Mucosa of stomach (tissue), 1 donor: ENCODE data around the gene OCA2.

Experiments
- H3K27me3 ChIP-seq: one replicate; pipeline ENCODE4 v1.7.0; 2013; ENCODE audit warnings: mild to moderate bottlenecking, low read length; ENCODE audit not compliant: control insufficient read depth, insufficient read depth
- H3K36me3 ChIP-seq: one replicate; pipeline ENCODE4 v1.7.0; 2013; ENCODE audit warnings: low read length; ENCODE audit not compliant: control insufficient read depth, insufficient read depth
- H3K4me1 ChIP-seq: one replicate; pipeline ENCODE4 v1.7.0; 2013; ENCODE audit warnings: mild to moderate bottlenecking, low read length; ENCODE audit not compliant: control insufficient read depth, insufficient read depth
- H3K4me3 ChIP-seq: one replicate; pipeline ENCODE4 v1.7.0; 2013; ENCODE audit warnings: low read length
- H3K9ac ChIP-seq: one replicate; pipeline ENCODE4 v1.7.0; 2013; ENCODE audit warnings: mild to moderate bottlenecking, low read length, moderate library complexity
- H3K9me3 ChIP-seq: one replicate; pipeline ENCODE4 v1.7.0; 2013; ENCODE audit warnings: mild to moderate bottlenecking, low read length, moderate library complexity; ENCODE audit not compliant: control insufficient read depth
- donor health status: Pancreatic carcinoma.

The OCA2 gene

DNA sequence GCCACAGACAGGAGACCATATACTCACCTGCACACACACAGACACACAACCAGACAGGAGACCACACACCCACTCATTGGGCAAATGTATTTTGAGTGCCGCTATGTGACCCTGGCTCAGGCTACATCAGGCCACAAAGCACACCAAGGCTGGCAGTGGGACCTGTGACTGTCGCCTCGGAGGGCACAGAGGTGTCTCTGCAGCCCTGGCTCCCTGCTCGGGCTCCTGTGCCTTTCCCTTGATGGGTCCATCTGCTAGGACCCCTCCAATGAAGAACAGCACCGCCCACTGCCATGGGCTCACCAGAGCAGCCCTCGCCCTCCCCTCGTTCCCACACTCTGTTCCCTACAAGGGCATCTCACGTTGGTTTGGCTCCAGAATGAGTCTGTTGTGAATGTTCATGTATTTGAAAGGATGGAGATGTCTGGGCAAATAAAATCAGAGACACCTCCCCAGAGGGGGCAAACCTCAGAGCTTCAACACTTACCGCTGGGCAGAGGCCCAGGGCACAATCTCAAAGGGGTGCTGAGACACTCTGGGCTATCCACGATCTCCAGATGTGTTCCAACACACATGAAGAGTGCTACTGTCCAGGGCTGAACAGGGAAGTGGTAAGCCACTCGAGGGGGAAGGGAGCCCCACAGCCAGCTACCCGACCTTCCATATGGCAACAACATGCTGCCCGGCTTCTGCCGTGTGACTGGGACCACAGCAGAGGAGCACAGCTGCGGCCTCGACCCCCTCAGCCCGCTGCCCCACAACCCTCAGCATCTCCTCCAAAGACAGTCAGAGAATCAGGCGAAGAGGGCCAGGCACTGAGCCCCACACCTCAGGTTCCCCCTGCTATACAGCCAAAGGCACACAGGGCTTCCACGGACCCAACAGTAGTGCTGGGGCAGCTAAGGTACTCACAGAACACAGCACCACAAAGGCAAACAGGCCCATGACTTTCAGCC is 74.9 kb downstream of the OCA2 start:
- Histone ChIP-seq H3K4me1 (no peaks in the 10 kb centered on the region), H3K9ac (no peak overlapping the region), H3K9me3 (no peaks in the 10 kb centered on the region), H3K27me3 (no peaks in the 10 kb centered on the region), H3K4me3 (no peak overlapping the region), H3K36me3 (no peaks in the 10 kb centered on the region)

DNA sequence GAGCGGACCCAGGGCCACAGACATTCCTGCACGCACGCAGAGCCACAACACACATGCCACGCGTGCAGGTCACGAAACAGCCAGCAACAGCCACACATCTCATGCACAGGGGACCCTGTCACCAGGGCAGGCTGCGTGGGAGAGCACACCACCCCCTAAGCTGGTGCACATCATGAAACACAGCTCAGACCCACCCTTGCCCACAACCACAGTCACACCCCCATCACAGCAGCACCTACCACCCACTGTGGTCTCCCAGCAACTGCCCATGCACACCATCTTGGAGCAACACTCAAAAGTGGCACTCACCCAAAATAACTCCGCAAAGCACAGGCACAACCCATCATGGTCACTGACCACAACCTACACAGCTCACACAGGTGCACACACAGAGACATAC is 75.7 kb downstream of the OCA2 start:
- Histone ChIP-seq H3K4me1 (no peaks in the 10 kb centered on the region), H3K36me3 (no peaks in the 10 kb centered on the region)

DNA sequence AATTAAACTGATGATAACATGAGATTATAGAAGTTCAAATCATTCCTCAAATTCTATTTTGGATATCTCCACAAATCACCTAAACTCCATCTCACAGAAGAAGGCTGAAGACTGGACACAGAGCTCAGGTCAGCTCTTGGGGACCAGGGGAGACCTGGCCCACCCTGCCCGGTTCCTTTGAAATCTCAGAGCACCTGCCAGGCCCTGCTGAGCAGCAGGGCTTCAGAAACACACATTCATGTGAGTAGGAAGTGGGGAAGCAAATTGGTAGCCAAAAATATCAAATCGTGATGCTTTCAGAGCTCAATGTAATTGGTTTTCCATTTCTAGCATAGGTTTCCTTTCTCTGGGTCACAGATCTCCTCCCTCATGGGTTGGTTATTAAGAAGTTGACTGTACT is 76.2 kb downstream of the OCA2 start:
- no peak overlapping the region for H3K4me3 ChIP-seq

More for the DNA sequence above, 75.7 kb downstream of the OCA2 start:
- Histone ChIP-seq H3K9ac (no peak overlapping the region), H3K27me3 (no peaks in the 10 kb centered on the region), H3K4me3 (no peak overlapping the region), H3K9me3 (no peaks in the 10 kb centered on the region)

DNA sequence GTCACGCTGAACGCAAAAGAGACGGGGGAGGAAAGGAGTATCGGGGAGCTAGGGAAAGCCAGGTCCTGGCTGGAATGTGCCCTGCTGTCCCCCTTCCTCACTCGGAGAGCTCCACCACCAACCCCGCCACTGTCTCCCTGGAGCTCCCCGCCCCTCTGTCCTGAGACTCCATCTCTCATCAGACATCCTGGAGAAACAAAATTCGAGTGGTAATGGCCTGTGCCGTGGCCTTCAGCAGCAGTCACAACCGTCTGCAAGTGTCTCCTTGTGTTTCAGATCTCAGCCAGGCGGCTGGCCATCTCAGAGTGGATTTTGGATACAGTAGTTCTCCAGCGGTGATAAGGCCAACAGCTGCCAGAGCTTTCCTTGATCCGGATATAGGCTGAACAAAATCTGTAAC is 76.9 kb downstream of the OCA2 start:
- Histone ChIP-seq H3K36me3 (no peaks in the 10 kb centered on the region), H3K9me3 (no peaks in the 10 kb centered on the region), H3K4me1 (no peaks in the 10 kb centered on the region), H3K9ac (no peak overlapping the region), H3K4me3 (no peak overlapping the region), H3K27me3 (no peaks in the 10 kb centered on the region)

More for the DNA sequence above, 76.2 kb downstream of the OCA2 start:
- Histone ChIP-seq H3K4me1 (no peaks in the 10 kb centered on the region), H3K9me3 (no peaks in the 10 kb centered on the region), H3K27me3 (no peaks in the 10 kb centered on the region), H3K9ac (no peak overlapping the region), H3K36me3 (no peaks in the 10 kb centered on the region)

DNA sequence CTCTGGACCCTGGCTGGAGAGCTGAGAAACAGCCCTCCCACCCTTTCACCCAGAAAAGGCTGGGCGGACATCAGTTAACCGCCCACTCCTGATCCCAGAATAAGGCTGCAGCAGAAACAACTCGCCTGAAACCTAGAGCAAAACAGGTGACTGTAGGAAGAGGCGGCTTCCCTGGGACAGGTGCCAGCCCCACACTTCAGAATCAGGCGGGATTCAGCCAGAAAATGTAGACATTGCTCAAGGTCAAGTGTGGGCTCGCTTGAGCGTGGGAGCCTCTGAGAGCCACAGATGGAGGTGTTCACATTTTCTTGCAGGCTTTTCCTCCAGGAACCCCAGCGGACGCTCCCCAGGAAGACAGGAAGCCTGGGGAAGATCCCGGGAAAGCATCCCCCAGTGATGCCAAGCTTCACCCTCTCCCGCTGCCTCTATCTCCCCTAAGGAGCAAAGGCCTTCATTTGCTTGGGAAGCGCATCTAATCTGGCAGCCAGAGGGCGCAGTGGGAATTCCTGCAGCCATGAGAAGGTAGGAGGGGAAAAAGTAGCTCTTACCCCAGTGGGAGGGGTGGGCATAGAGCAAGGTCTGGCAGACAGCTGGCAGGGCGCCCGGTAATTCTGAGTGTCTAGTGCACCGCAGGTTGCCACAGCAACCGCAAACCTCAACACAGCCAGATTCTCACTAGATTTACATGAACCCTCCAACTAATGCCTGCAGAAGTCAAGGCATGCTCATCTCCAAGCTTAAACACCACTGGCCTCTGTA is 77.7 kb downstream of the OCA2 start:
- H3K27me3 ChIP-seq: no peaks in the 10 kb centered on the region
- H3K36me3 ChIP-seq: no peaks in the 10 kb centered on the region
- no peaks in the 10 kb centered on the region for H3K4me1 ChIP-seq
- H3K9ac ChIP-seq: no peak overlapping the region
- no peak overlapping the region for H3K4me3 ChIP-seq
- no peaks in the 10 kb centered on the region for H3K9me3 ChIP-seq

DNA sequence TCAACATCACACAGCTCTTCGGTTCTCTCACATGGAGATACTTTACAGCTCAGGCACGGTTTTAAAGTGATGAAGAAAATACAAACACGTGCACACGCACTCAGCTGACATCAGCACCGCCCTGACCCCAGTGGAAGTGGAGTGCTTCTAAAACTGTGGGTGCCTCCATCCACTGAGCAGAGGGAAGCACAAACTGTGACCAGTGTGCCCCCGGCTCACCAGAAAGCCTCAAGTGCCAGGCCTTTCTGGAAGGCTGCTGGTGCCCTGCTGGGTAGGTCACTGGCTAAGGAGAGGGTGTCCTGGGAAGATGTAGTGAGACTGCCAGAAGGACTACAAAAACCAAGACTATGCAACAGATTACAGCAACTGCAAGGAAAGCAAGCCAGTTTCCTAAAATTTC is 78.5 kb downstream of the OCA2 start:
- no peaks in the 10 kb centered on the region for H3K4me1 ChIP-seq
- H3K27me3 ChIP-seq: no peaks in the 10 kb centered on the region
- no peaks in the 10 kb centered on the region for H3K9me3 ChIP-seq
- no peaks in the 10 kb centered on the region for H3K36me3 ChIP-seq
- no peak overlapping the region for H3K9ac ChIP-seq
- H3K4me3 ChIP-seq: no peak overlapping the region

DNA sequence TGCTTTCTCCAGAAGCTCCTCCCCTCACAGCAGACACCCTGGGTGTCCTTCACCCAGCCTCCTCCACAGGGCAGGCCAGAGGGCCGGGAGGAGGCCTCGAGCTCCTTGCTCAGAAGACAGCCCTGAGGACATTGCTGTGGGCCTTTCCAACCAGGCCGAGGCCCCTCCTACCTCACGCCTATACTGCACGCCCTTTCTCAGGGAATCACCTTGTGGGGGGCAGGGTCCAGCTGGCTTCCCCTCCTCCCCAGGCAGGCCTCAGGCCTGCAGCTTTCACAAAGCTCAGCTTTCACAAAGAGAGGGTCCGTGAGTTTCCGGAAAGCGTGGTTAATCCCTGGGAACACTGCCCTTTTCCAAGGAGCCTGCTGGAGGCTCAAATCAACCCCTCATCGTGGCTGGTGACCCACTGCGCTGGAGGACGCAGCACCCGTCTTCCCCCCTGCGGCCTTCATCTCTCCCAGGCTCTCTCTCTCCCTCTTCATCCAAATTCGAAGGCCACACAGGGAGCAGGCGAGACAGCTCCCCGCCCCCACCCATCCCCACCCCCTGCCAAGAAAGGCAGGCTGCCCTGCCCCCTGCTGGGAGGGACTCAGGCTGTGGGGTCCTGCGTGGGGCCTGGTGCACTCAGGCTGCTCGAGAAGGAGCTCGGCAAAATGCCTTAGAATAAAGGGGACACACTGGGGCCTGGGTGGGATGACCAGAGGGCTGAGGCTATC is 79.4 kb downstream of the OCA2 start:
- no peak overlapping the region for H3K9ac ChIP-seq
- H3K4me3 ChIP-seq: no peak overlapping the region
- H3K4me1 ChIP-seq: no peaks in the 10 kb centered on the region

DNA sequence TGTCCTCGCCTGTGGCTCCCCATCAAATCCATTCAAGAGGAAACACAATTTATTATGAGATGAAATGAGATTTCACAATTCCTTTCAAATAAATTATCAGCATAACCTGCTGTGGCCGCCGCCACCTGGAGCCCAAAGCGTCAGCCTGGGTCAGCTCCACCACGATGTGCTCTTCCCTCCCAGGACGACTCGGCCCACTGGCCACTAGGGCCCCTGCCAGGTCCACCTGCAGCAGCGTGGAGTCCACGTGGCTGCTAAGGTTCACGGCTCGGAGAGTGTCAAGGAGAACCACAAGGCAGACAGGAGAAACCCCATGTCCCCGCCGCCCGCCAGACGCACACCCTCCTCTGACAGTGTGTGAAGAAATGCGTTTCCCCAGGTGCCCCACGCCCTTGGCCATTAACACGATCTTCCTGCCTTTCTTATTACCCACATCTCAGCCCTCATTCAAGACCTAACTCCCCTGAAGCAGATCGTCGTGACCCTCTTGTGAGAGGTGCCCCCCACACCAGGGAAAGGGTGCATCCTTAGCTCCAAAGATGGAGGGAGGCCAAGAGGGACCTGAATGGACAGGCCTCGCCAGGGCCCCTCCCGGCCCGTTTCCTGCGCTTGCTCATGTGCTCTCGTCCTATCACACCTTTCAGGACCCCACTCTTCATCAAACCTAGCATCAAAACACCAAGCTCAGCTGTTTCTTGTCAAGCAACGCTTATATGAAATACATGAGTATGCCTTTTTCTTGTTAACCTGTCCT is 80.6 kb downstream of the OCA2 start:
- Histone ChIP-seq H3K4me1 (no peaks in the 10 kb centered on the region), H3K4me3 (no peak overlapping the region), H3K36me3 (no peaks in the 10 kb centered on the region), H3K27me3 (no peaks in the 10 kb centered on the region), H3K9ac (no peak overlapping the region), H3K9me3 (no peaks in the 10 kb centered on the region)

More for the DNA sequence above, 79.4 kb downstream of the OCA2 start:
- Histone ChIP-seq H3K9me3 (no peaks in the 10 kb centered on the region), H3K36me3 (no peaks in the 10 kb centered on the region), H3K27me3 (no peaks in the 10 kb centered on the region)

DNA sequence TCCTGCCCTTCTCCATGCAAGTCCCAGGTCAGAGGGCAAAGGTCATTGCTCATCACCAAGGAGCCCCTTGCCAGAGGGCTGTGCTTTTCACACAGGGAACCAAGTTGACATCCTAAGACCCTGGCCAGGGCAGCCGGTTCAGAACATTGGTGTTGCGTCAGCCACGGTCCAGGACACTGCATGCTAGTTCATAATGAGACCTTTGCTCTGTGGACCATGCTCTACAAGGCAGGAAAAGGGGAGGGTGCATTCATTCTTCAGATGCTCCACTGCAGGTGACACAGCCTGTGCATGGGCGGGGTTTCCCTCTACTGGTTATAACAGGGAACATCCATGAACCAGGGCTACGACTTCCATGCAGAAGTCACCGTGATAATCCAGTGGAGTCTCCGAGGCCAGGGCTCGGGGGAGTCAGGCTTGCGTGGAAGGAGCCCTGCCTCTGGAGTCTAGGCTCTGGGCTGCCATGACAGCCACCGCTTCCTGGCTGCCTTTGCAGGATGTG is 81.6 kb downstream of the OCA2 start:
- Histone ChIP-seq H3K9ac (no peak overlapping the region), H3K36me3 (no peaks in the 10 kb centered on the region), H3K4me3 (no peak overlapping the region), H3K27me3 (no peaks in the 10 kb centered on the region), H3K9me3 (no peaks in the 10 kb centered on the region), H3K4me1 (no peaks in the 10 kb centered on the region)

DNA sequence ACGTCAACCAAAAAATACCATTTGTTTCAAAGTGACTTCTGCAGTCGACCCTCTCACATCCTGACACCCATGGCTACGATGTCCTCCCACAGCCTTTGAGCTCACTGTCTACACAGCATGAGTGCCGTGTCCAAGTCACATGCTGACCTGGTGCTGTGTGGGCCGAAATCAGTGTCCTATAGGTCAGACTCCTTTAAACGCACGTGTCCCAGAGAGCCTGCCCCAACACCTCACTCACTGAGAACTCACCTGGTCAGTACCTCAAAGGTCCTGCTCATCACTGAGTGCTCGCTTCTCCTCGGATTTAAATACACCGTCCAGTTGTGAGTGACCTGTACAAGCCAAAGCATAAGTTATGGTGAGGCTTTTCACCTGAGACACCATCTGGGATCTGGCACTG is 83.3 kb downstream of the OCA2 start:
- Histone ChIP-seq H3K4me1 (no peaks in the 10 kb centered on the region), H3K36me3 (no peaks in the 10 kb centered on the region), H3K4me3 (no peak overlapping the region), H3K27me3 (no peaks in the 10 kb centered on the region), H3K9me3 (no peaks in the 10 kb centered on the region), H3K9ac (no peak overlapping the region)

DNA sequence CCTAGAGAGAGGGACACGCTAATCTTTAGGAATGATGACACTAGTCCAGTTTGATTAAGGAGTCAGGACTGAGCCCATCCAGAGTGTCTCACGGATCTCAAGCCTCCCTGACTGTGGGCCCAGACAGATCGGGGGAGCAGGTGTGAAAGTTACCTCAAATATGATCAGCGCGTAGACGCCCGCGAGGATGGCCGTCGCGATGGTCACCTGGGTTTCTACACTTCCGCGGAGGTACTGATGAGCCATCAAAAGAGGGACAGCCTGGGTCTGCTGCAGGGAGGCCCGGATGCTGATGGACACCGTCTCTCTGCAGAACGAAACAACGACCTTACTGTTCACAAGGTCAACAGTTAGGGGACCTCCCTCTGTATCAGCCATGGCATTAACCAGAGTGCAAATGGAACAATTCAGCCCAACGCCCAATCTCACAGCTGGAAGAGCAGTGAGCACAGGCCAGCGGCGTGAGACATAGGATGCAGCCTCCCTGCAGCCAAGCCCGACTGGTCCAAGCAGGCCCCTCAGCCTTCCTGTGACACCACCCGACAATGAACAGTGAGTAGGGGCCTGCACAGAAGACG is 84.4 kb downstream of the OCA2 start:
- Histone ChIP-seq H3K36me3 (no peaks in the 10 kb centered on the region), H3K27me3 (no peaks in the 10 kb centered on the region), H3K4me1 (no peaks in the 10 kb centered on the region), H3K4me3 (no peak overlapping the region), H3K9ac (no peak overlapping the region), H3K9me3 (no peaks in the 10 kb centered on the region)
